Natural killer cell (primary cell): Measurements from ENCODE around the gene MTNR1A. TPM values are rescaled to one million over a fixed set of nuclear protein-coding genes. Genes with fewer than 3 reads are reported as not detected.

Experiments
- ATAC-seq, 3 donors: fragments of 150-1000 bp in 2 of 3; fragments of 200-7000 bp in 1 of 3; cut with Tn5 transposase; 1 replicate in 1 of 3; 2 replicates in 2 of 3; pipeline ENCODE4 v1.10.0; 2021; ENCODE audit warnings: mild to moderate bottlenecking in 2 of 3, moderate library complexity in 2 of 3
- DNase-seq, 2 donors: peaks; one replicate each; pipeline versions ENCODE4 v3.0.0 to v3.0.0-alpha.2; 2013 to 2021; ENCODE audit warnings: mixed read lengths in 1 of 2
- H3K27ac ChIP-seq: one replicate; pipeline ENCODE4 v1.5.1; 2013; ENCODE audit warnings: mild to moderate bottlenecking, low read length
- H3K27me3 ChIP-seq: one replicate; pipeline ENCODE4 v1.6.1; 2013; ENCODE audit warnings: low read length; ENCODE audit not compliant: control insufficient read depth, insufficient read depth
- H3K36me3 ChIP-seq: one replicate; pipeline ENCODE4 v1.6.1; 2013; ENCODE audit warnings: low read length; ENCODE audit not compliant: control insufficient read depth, insufficient read depth
- H3K4me1 ChIP-seq: one replicate; pipeline ENCODE4 v1.6.1; 2013; ENCODE audit warnings: low read length; ENCODE audit not compliant: control insufficient read depth, insufficient read depth
- H3K4me3 ChIP-seq: one replicate; pipeline ENCODE4 v1.5.1; 2013; ENCODE audit warnings: low read length
- H3K9me3 ChIP-seq: one replicate; pipeline ENCODE4 v1.6.1; 2013; ENCODE audit warnings: low read length; ENCODE audit not compliant: control insufficient read depth, insufficient read depth
- H3K27ac Mint-ChIP-seq, 2 donors: one replicate each; pipeline ENCODE4 v1.8.0; 2022; ENCODE audit warnings: mild to moderate bottlenecking in 2 of 2, mixed read lengths in 2 of 2, moderate library complexity in 1 of 2
- H3K27me3 Mint-ChIP-seq, 2 donors: one replicate each; pipeline ENCODE4 v1.8.0; 2022; ENCODE audit warnings: low read depth in 2 of 2, mixed read lengths in 2 of 2
- H3K36me3 Mint-ChIP-seq: one replicate; pipeline ENCODE4 v1.8.0; 2022; ENCODE audit warnings: mixed read lengths
- H3K4me1 Mint-ChIP-seq, 2 donors: one replicate each; pipeline ENCODE4 v1.8.0; 2022; ENCODE audit warnings: mixed read lengths in 2 of 2
- H3K4me3 Mint-ChIP-seq: one replicate; pipeline ENCODE4 v1.8.0; 2022; ENCODE audit warnings: mild to moderate bottlenecking, moderate library complexity, mixed read lengths
- H3K9me3 Mint-ChIP-seq, 2 donors: one replicate each; pipeline ENCODE4 v1.8.0; 2022; ENCODE audit warnings: mixed read lengths in 2 of 2
- CTCF ChIP-seq: fragments of 200-600 bp; IDR thresholded peaks from one replicate; pipeline ENCODE4 v1.8.0; 2022; ENCODE audit warnings: antibody characterized with exemption
- WGBS: methylation state at CpG from one replicate; pipeline ENCODE4 v1.1.7; 2013; ENCODE audit warnings: missing lambda C conversion rate; ENCODE audit not compliant: insufficient coverage; 5-methylcytosine and 5-hydroxymethylcytosine counted together
- intact Hi-C: fragments of 100-400 bp; cut with micrococcal nuclease; formaldehyde crosslinking; loops from one replicate; pipeline ENCODE4 v1.14.2; 2022
- total RNA-seq, 4 donors: library from RNA; stranded (reverse); fragments of 120-200 nt in 1 of 4; gene quantifications; one replicate each; pipeline versions ENCODE4 v1.2.3 to v1.2.4, GENCODE V29; 2013 to 2022

MTNR1A gene
- total RNA-seq, 3 donors from 2014 or later (not counting 1 experiment from before 2014, with no cell fraction given), result not detected

DNA sequence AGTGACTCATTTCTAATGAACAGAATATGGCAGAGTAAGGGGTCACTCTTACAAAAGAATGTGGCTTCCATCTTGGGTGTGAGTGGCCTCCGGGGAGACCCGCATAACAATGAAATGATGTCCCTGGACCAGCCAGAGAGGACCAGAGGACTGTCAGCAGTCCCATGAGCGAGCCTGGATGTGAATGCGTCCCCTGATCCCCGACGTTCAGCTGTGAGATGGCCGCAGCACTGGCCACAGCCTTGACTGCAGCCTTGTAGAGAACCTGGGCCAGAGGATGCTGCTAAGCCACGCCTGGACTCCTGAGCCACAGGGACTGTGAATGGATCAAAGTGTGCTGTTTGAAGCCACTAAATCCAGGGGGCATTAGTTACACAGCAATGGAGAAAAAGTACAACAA, 53.8 kb downstream of the MTNR1A start:
- no peaks in the 10 kb centered on the region for H3K27me3 ChIP-seq
- H3K4me3 ChIP-seq, result no peak overlapping the region
- peaks cover 11 to 12% of the 10 kb centered on the region in 2 donors for H3K9me3 Mint-ChIP-seq
- H3K36me3 Mint-ChIP-seq, result no peaks in the 10 kb centered on the region
- whole genome bisulfite sequencing, result 84% methylated on average over 8 of the region's 8 CpGs
- intact Hi-C loops, result no loop called here
- no peak for TF ChIP-seq CTCF
- ATAC-seq (no peak), DNase-seq (no peak)
- no peaks in the 10 kb centered on the region for H3K4me1 ChIP-seq
- peaks cover 5% of the 10 kb centered on the region for H3K9me3 ChIP-seq
- no peak overlapping the region for H3K4me3 Mint-ChIP-seq
- no peak overlapping the region for H3K27ac ChIP-seq
- H3K27ac Mint-ChIP-seq, result no peak overlapping the region
- no peaks in the 10 kb centered on the region for H3K4me1 Mint-ChIP-seq
- no peaks in the 10 kb centered on the region for H3K27me3 Mint-ChIP-seq
- no peaks in the 10 kb centered on the region for H3K36me3 ChIP-seq

DNA sequence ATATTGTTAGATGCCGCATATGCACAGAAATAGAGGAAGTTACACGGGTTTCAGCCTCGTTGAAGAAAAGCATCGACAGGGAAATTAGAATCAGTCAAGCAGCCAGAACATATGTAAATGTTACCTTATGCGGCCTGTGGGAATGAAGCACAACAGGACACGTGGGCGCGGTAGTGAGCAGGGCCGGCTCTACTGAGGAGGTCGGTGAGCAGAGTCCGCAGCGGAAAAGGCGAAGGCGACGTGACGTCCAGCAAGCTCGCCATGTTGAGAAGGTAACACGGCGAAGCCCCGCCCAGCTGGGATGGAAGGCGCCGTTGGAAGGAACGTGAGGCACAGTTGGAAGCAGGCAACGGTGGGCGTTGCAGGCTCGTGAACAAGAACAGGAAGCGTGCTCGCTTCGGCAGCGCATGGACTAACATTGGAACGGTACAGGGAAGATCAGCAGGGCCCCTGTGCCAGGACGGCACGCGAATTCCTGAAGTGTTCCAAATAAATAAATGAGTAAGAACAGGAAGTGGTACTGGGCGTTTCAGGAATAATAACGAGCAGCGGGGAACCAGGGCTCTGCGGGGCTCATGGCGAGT, 54.6 kb downstream of the MTNR1A start:
- no peak for TF ChIP-seq CTCF
- H3K4me3 ChIP-seq, result no peak overlapping the region
- no peak overlapping the region for H3K4me3 Mint-ChIP-seq
- 89% methylated on average over 39 of the region's 39 CpGs for WGBS
- no peaks in the 10 kb centered on the region for H3K36me3 ChIP-seq
- intact Hi-C loops, result no loop called here
- no peaks in the 10 kb centered on the region for H3K4me1 Mint-ChIP-seq
- no peak overlapping the region for H3K27ac ChIP-seq
- no peak overlapping the region for H3K27ac Mint-ChIP-seq
- H3K27me3 ChIP-seq, result no peaks in the 10 kb centered on the region
- H3K27me3 Mint-ChIP-seq, result no peaks in the 10 kb centered on the region
- no peak for DNase-seq
- no peaks in the 10 kb centered on the region for H3K36me3 Mint-ChIP-seq
- peaks cover 12 to 14% of the 10 kb centered on the region in 2 donors for H3K9me3 Mint-ChIP-seq
- no peak for ATAC-seq
- H3K4me1 ChIP-seq, result no peaks in the 10 kb centered on the region
- peaks cover 5% of the 10 kb centered on the region for H3K9me3 ChIP-seq

- H3K36me3 ChIP-seq, result no peaks in the 10 kb centered on the region
- TF ChIP-seq CTCF, result no peak
Measured at GRCh38 chr4:186499467-186499866, 55.9 kb downstream of the MTNR1A start.

DNA sequence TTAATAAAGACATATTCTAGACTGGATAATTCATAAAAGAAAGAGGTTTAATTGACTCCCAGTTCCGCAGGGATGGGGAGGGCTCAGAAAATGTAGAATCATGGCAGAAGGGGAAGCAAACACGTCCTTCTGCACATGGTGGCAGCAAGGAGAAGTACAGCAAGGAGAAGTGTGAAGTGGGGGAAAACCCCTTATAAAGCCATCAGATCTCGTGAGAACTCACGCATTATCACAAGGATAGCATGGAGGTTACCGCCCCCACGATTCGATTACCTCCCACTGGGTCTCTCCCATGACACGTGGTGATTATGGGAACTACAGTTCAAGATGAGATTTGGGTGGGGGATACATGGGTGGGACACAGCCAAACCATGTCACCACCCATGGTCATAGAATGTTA, 58.3 kb downstream of the MTNR1A start:
- no peak overlapping the region for H3K4me3 Mint-ChIP-seq
- TF ChIP-seq CTCF, result no peak
- ATAC-seq (no peak), DNase-seq (no peak)
- Histone ChIP-seq H3K27me3 (no peaks in the 10 kb centered on the region), H3K4me3 (no peak overlapping the region), H3K4me1 (no peaks in the 10 kb centered on the region), H3K27ac (no peak overlapping the region), H3K36me3 (no peaks in the 10 kb centered on the region), H3K9me3 (peaks cover 12% of the 10 kb centered on the region)
- H3K27me3 Mint-ChIP-seq, result no peaks in the 10 kb centered on the region
- WGBS, result 93% methylated on average over 8 of the region's 8 CpGs
- H3K4me1 Mint-ChIP-seq, result no peaks in the 10 kb centered on the region
- peaks cover 13 to 15% of the 10 kb centered on the region in 2 donors for H3K9me3 Mint-ChIP-seq
- H3K36me3 Mint-ChIP-seq, result no peaks in the 10 kb centered on the region
- intact Hi-C loops, result no loop called here
- no peak overlapping the region for H3K27ac Mint-ChIP-seq

More at GRCh38 chr4:186499467-186499866, 55.9 kb downstream of the MTNR1A start:
- peaks cover 5% of the 10 kb centered on the region for H3K9me3 ChIP-seq
- H3K27me3 ChIP-seq, result no peaks in the 10 kb centered on the region
- no peak overlapping the region for H3K27ac Mint-ChIP-seq
- intact Hi-C loops, result no loop called here
- peaks cover 13 to 15% of the 10 kb centered on the region in 2 donors for H3K9me3 Mint-ChIP-seq
- H3K4me1 ChIP-seq, result no peaks in the 10 kb centered on the region
- ATAC-seq (no peak), DNase-seq (no peak)
- 94% methylated on average over 4 of the region's 4 CpGs for WGBS
- H3K27ac ChIP-seq, result no peak overlapping the region
- no peaks in the 10 kb centered on the region for H3K4me1 Mint-ChIP-seq
- no peak overlapping the region for H3K4me3 ChIP-seq
- no peaks in the 10 kb centered on the region for H3K27me3 Mint-ChIP-seq
- H3K4me3 Mint-ChIP-seq, result no peak overlapping the region
- H3K36me3 Mint-ChIP-seq, result no peaks in the 10 kb centered on the region
